Measurements from ENCODE around the gene LHX6.

GRCh38 chr9:122188369-122188768 lies 40.4 kb downstream of the LHX6 start:
- TF ChIP-seq CTCF (IDR thresholded peaks at IDR 0.05) (no peak), POLR2A (IDR thresholded peaks at IDR 0.05) (no peak)
